Rectal smooth muscle tissue (tissue), 1 donor: ENCODE data around the gene KREMEN2.
"Not testable (repeated sequence)": the region's sequence is repeated elsewhere in the genome, so short reads cannot be mapped to it uniquely, and the experiment has no call there.

Experiments used
- H3K27ac ChIP-seq: one replicate; pipeline ENCODE4 v1.7.0; 2013; ENCODE audit warnings: low read depth, low read length, inconsistent platforms
- H3K27me3 ChIP-seq: one replicate; pipeline ENCODE4 v1.7.0; 2013; ENCODE audit warnings: low read length; ENCODE audit not compliant: control insufficient read depth, insufficient read depth
- H3K36me3 ChIP-seq: one replicate; pipeline ENCODE4 v1.7.0; 2013; ENCODE audit warnings: low read length; ENCODE audit not compliant: control insufficient read depth, insufficient read depth
- H3K4me1 ChIP-seq: one replicate; pipeline ENCODE4 v1.7.0; 2013; ENCODE audit warnings: low read length; ENCODE audit not compliant: control insufficient read depth, insufficient read depth
- H3K4me3 ChIP-seq: one replicate; pipeline ENCODE4 v1.7.0; 2013; ENCODE audit warnings: low read length
- H3K9ac ChIP-seq: one replicate; pipeline ENCODE4 v1.7.0; 2013; ENCODE audit warnings: low read length

Gene KREMEN2

DNA sequence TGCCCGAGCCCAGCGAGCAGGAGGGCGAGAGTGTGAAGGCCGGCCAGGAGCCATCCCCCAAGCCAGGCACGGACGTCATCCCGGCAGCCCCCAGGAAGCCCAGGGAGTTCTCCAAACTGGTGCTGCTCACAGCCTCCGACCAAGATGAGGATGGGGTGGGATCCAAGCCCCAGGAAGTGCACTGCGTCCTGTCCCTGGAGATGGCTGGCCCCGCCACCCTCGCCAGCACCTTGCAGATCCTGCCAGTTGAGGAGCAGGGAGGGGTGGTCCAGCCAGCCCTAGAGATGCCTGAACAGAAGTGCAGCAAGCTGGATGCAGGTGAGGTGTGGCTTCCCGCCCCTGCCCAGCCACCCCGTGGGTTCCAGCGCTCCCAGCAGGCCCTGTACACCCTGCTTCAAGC, 34.4 kb upstream of the KREMEN2 start:
- H3K9ac ChIP-seq: no peak overlapping the region
- no peaks in the 10 kb centered on the region for H3K27me3 ChIP-seq
- peaks cover 2% of the 10 kb centered on the region for H3K4me1 ChIP-seq
- peaks cover 8% of the 10 kb centered on the region for H3K36me3 ChIP-seq
- no peak overlapping the region for H3K27ac ChIP-seq
- no peak overlapping the region for H3K4me3 ChIP-seq

GRCh38 chr16:2930236-2930635, 33.8 kb upstream of the KREMEN2 start:
- peaks cover 2% of the 10 kb centered on the region for H3K4me1 ChIP-seq
- H3K9ac ChIP-seq: no peak overlapping the region
- peaks cover 8% of the 10 kb centered on the region for H3K36me3 ChIP-seq
- H3K27ac ChIP-seq: no peak overlapping the region
- no peaks in the 10 kb centered on the region for H3K27me3 ChIP-seq
- H3K4me3 ChIP-seq: no peak overlapping the region

GRCh38 chr16:2931231-2931914, 32.7 kb upstream of the KREMEN2 start:
- not testable (repeated sequence) for H3K9ac ChIP-seq, H3K27me3 ChIP-seq, H3K4me3 ChIP-seq, H3K36me3 ChIP-seq, H3K27ac ChIP-seq, H3K4me1 ChIP-seq

- H3K4me1 ChIP-seq: no peaks in the 10 kb centered on the region
- no peak overlapping the region for H3K4me3 ChIP-seq
- no peaks in the 10 kb centered on the region for H3K27me3 ChIP-seq
- H3K9ac ChIP-seq: no peak overlapping the region
- no peak overlapping the region for H3K27ac ChIP-seq
- peaks cover 13% of the 10 kb centered on the region for H3K36me3 ChIP-seq
These were observed 30.9 kb upstream of the KREMEN2 start for GRCh38 chr16:2933136-2933535.

GRCh38 chr16:2933701-2934100, 30.4 kb upstream of the KREMEN2 start:
- no peak overlapping the region for H3K4me3 ChIP-seq
- H3K27ac ChIP-seq: no peak overlapping the region
- no peak overlapping the region for H3K9ac ChIP-seq
- no peaks in the 10 kb centered on the region for H3K27me3 ChIP-seq
- peaks cover 15% of the 10 kb centered on the region for H3K36me3 ChIP-seq
- H3K4me1 ChIP-seq: no peaks in the 10 kb centered on the region

- H3K4me3 ChIP-seq: no peak overlapping the region
- H3K27ac ChIP-seq: no peak overlapping the region
- H3K27me3 ChIP-seq: no peaks in the 10 kb centered on the region
- no peak overlapping the region for H3K9ac ChIP-seq
- H3K36me3 ChIP-seq: peaks cover 16% of the 10 kb centered on the region
- no peaks in the 10 kb centered on the region for H3K4me1 ChIP-seq
These were observed 29.6 kb upstream of the KREMEN2 start for GRCh38 chr16:2934450-2934849.

DNA sequence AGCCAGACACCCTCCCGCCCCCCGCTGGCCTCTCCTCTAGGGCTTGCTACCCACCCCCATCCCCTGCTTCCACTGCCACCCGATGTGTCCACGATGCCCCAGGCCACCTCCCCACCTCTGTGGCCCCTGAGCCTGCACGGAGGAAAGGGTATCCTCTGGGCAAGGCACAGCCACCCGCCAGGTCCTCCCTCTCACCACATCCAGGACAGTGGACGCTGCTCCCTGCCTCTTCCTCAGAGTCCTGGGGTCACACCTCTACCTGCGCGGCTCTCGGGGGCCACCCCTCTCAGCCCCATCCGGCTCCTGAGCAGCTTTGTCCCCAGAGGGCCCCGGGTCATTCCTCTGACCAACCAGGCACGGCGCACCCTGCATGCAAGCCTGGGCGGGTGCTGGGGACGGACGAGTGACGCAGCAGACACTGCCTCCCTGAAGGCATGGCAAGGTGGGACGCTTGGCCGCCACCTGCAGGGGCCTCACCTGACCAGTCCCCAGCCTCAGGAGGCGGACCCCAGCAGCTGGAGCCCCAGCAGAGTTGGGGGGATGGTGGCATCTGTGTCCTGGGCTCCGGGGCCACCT, 27.6 kb upstream of the KREMEN2 start:
- no peak overlapping the region for H3K9ac ChIP-seq
- H3K27ac ChIP-seq: no peak overlapping the region
- no peaks in the 10 kb centered on the region for H3K27me3 ChIP-seq
- peaks cover 19% of the 10 kb centered on the region for H3K36me3 ChIP-seq
- no peak overlapping the region for H3K4me3 ChIP-seq
- no peaks in the 10 kb centered on the region for H3K4me1 ChIP-seq

DNA sequence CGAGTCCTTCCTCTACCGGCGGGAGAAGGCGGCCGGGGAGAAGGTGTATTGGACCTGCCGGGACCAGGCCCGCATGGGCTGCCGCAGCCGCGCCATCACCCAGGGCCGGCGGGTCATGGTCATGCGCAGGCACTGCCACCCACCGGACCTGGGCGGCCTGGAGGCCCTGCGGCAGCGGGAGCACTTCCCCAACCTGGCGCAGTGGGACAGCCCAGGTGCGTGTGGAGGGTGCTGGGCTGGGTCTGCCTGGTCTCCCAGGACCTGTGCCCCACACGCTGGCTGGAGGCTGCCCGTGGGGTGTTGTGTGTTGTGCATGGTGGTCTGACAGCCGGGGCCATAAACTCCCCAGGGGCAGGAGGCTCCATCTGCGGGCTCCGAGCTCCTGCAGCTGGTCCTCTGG, 26.9 kb upstream of the KREMEN2 start:
- no peak overlapping the region for H3K27ac ChIP-seq
- H3K4me3 ChIP-seq: no peak overlapping the region
- H3K9ac ChIP-seq: no peak overlapping the region
- no peaks in the 10 kb centered on the region for H3K27me3 ChIP-seq
- peaks cover 19% of the 10 kb centered on the region for H3K36me3 ChIP-seq
- H3K4me1 ChIP-seq: no peaks in the 10 kb centered on the region

GRCh38 chr16:2938206-2938605, 25.9 kb upstream of the KREMEN2 start:
- Histone ChIP-seq H3K4me1 (no peaks in the 10 kb centered on the region), H3K27ac (no peak overlapping the region), H3K4me3 (no peak overlapping the region), H3K9ac (no peak overlapping the region), H3K27me3 (no peaks in the 10 kb centered on the region), H3K36me3 (peaks cover 21% of the 10 kb centered on the region)

DNA sequence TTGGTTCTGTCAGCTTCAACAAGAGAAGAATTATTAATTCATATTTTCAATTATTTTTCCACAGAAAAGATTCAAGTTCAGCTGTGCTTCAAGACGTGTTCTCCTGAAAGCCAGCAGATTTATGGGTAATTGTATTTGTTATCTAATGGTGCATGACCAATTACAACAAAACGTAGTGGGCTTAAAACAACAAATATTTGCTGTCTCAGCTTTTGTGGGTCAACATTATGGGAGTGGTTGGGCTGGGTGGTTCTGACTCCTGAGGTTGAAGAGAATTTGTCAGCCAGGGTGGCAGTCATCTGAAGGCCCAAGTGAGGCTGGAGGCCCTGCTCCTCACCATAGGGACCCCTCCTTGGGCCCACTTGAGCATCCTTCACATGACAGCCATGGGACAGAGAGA, 24.1 kb upstream of the KREMEN2 start:
- Histone ChIP-seq H3K27ac (no peak overlapping the region), H3K4me3 (no peak overlapping the region), H3K36me3 (peaks cover 22% of the 10 kb centered on the region), H3K4me1 (no peaks in the 10 kb centered on the region), H3K27me3 (no peaks in the 10 kb centered on the region), H3K9ac (no peak overlapping the region)

- Histone ChIP-seq H3K36me3 (peaks cover 22% of the 10 kb centered on the region), H3K4me3 (no peak overlapping the region)
These were observed 22.0 kb upstream of the KREMEN2 start for GRCh38 chr16:2942045-2942444.

DNA sequence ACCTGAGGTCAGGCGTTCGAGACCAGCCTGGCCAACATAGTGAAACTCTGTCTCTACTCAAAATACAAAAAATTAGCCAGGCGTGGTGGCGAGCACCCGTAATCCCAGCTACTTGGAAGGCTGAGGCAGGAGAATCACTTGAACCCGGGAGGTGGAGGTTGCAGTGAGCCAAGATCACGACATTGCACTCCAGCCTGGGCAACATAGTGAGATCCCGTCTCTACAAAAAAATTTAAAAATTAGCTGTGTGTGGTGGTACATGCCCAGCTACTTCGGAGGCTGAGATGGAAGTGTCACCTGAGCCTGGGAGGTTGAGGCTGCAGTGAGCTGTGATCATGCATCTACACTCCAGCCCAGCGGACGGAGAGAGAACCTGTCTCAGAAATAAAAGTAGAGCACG, 20.4 kb upstream of the KREMEN2 start:
- H3K4me1 ChIP-seq, H3K9ac ChIP-seq, H3K27me3 ChIP-seq, H3K27ac ChIP-seq, H3K4me3 ChIP-seq: not testable (repeated sequence)
- peaks cover 15% of the 10 kb centered on the region for H3K36me3 ChIP-seq

More at GRCh38 chr16:2942045-2942444, 22.0 kb upstream of the KREMEN2 start:
- H3K4me1 ChIP-seq: no peaks in the 10 kb centered on the region
- H3K9ac ChIP-seq: no peak overlapping the region
- H3K27ac ChIP-seq: no peak overlapping the region
- H3K27me3 ChIP-seq: no peaks in the 10 kb centered on the region

DNA sequence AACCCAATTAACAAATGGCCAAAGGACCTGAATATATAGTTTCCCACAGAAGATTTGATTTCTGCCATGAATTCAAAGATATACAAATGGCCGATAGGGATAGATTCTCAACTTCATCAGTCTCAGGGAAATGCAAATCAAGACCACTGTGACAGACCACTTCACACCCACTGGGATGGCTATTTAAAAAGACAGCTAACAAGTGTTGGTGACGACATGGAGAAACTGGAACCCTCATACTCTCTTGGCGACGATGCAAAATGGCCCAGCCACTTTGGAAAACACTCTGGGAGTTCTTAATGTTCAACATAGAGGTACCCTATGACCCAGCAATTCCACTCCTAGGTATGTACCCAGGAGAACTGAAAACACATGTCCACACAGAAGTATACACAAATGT, 17.4 kb upstream of the KREMEN2 start:
- H3K4me3 ChIP-seq: no peak overlapping the region
- H3K27ac ChIP-seq: no peak overlapping the region
- H3K4me1 ChIP-seq: no peaks in the 10 kb centered on the region
- H3K36me3 ChIP-seq: peaks cover 5% of the 10 kb centered on the region
- no peak overlapping the region for H3K9ac ChIP-seq
- H3K27me3 ChIP-seq: no peaks in the 10 kb centered on the region
